Urinary bladder (tissue), 4 donors: ENCODE results near the gene ATXN10. TPM values are rescaled to one million over a fixed set of nuclear protein-coding genes. Genes with fewer than 3 reads are reported as not detected.
A peak's percentile ranks its signal among the peaks of the same experiment; 100 is the strongest.

Experiments
- DNase-seq: peaks from one replicate; pipeline ENCODE4 v3.0.0-alpha.2; 2015; ENCODE audit errors: extremely low spot score
- H3K27ac ChIP-seq: one replicate; pipeline ENCODE4 v1.5.1; 2013; ENCODE audit warnings: low read depth, mild to moderate bottlenecking, moderate library complexity
- H3K36me3 ChIP-seq: one replicate; pipeline ENCODE4 v1.6.1; 2013; ENCODE audit warnings: mild to moderate bottlenecking, moderate library complexity; ENCODE audit not compliant: insufficient read depth
- H3K4me1 ChIP-seq: one replicate; pipeline ENCODE4 v1.6.1; 2013; ENCODE audit warnings: mild to moderate bottlenecking, moderate library complexity; ENCODE audit not compliant: insufficient read depth
- H3K4me3 ChIP-seq: one replicate; pipeline ENCODE4 v1.5.1; 2013; ENCODE audit warnings: low read depth, low read length
- WGBS: extraction: QIAGEN DNeasy Blood & Tissue Kit; methylation state at CpG from one replicate; pipeline ENCODE4 v1.1.7; 2013; 5-methylcytosine and 5-hydroxymethylcytosine counted together
- polyA plus RNA-seq: library from polyadenylated mRNA; stranded (reverse); fragments of 200-250 nt; gene quantifications from one replicate; pipeline ENCODE4 v1.2.3, GENCODE V29; 2013
- total RNA-seq: library from RNA; depleted of rRNA; stranded (reverse); fragments of >200 nt; gene quantifications from one replicate; pipeline ENCODE4 v1.2.3, GENCODE V29; 2014
- donor health status: healthy with polysubstance abuse.
- donor health status: healthy.

ATXN10 gene
- total and polyA plus RNA-seq, 2 donors = 63.6 to 191 TPM

DNA sequence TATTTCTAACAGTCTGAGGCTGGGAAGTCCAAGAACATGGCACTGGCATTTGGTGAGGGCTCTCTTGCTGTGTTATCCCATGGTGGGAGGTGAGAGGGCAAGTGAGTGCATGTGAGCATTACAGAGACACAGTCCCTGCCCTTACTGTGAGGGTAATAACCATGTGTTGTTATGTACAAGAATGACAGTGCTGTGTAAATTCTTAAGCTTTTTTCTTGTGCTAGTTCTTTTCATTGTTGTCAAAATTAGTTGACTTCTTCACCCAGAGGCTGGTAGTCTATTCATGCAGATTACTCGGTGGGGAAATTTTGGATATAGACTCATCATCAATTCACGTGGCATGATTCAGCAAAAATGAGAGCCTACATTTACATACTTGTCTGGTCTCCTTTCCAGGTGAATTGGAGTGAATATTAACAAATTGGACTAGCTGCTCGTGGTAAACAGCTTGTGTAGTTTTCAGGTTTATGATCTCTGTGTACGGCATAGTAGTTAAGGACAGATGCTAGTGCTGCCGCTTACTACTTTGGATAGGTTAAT, 49.3 kb downstream of the ATXN10 start:
- no peak for DNase-seq
- H3K4me3 ChIP-seq = no peak overlapping the region
- H3K4me1 ChIP-seq = no peaks in the 10 kb centered on the region
- H3K36me3 ChIP-seq = peaks cover 3% of the 10 kb centered on the region
- 95% methylated on average over 5 of the region's 5 CpGs for WGBS
- no peak overlapping the region for H3K27ac ChIP-seq

DNA sequence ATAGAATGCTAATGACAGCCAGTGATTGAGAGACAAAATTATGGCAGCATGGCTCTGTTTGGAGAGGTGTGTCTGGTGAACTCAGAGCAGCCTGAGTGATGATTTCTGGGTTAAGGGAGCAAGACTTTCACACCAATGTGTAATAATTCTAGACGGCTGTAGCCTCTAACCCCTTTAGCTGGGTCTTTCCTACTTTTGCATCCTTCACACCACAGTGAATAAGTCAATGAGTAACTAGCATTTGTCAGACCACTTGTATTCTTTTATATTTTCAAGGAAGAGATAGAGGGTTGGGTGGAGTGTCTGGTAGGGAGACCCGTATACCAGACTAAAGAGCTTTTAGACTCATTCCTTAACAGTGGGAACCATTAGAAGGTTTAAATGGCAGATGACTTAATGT, 50.4 kb downstream of the ATXN10 start:
- DNase-seq = no peak
- peaks cover 3% of the 10 kb centered on the region for H3K36me3 ChIP-seq
- H3K4me1 ChIP-seq = no peaks in the 10 kb centered on the region
- H3K4me3 ChIP-seq = no peak overlapping the region
- no peak overlapping the region for H3K27ac ChIP-seq
- WGBS = 72% methylated on average over 2 of the region's 2 CpGs

DNA sequence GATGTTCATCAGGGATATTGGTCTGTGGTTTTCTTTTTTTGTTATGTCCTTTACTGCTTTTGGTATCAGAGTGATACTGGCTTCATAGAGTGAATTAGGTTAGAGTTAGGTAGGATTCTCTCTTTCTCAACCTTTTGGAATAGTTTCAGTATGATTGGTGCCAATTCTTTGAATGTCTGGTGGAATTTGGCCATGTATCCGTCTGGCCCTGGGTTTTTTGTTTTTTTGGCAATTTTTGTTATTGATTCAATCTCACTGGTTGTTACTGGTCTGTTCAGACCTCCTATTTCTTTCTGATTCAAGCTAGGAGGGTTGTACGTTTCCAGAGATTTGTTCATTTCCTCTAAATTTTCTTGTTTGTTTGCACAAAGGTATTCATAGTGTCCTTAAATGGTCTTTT, 54.4 kb downstream of the ATXN10 start:
- Histone ChIP-seq H3K4me1 (no peaks in the 10 kb centered on the region), H3K36me3 (no peaks in the 10 kb centered on the region), H3K27ac (no peak overlapping the region), H3K4me3 (no peak overlapping the region)
- WGBS = 71% methylated on average over 2 of the region's 2 CpGs
- no peak for DNase-seq

DNA sequence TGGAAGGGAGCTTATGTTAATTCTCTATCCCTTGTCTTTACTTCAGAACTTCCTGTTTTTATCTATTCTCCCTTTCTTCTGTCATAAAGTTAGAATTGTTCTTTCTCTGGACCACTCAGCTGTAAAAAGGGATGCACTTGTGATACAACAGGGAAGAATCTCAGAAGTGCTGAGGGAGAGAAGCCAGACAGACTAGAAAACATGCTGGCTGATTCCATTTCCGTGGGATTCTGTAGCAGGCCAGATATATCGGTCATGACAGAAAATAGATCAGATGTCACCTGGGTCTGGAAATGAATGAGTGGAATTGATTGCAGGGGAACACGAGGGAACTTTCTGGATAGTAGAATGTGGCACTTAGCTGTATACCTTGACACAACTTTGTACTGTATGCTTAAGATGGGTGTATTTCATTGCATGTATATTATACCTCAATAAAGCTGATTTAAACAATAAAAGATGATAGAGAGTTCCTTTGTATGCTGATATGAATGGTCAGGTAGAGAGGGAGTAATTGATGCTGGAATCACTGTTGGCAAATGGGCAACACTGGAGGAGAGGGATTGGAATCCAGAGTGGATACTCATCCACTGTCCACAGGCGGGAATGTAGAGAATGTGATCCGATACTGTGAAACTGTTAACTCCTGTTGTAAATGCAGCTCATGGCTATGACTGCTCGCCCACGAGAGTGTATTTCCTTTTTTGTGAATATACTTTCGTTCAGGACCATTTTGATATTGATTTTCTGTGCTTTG, 59.6 kb downstream of the ATXN10 start:
- WGBS = 79% methylated on average over 8 of the region's 8 CpGs
- no peak overlapping the region for H3K4me3 ChIP-seq
- H3K27ac ChIP-seq = no peak overlapping the region
- H3K4me1 ChIP-seq = no peaks in the 10 kb centered on the region
- DNase-seq = no peak
- H3K36me3 ChIP-seq = no peaks in the 10 kb centered on the region

DNA sequence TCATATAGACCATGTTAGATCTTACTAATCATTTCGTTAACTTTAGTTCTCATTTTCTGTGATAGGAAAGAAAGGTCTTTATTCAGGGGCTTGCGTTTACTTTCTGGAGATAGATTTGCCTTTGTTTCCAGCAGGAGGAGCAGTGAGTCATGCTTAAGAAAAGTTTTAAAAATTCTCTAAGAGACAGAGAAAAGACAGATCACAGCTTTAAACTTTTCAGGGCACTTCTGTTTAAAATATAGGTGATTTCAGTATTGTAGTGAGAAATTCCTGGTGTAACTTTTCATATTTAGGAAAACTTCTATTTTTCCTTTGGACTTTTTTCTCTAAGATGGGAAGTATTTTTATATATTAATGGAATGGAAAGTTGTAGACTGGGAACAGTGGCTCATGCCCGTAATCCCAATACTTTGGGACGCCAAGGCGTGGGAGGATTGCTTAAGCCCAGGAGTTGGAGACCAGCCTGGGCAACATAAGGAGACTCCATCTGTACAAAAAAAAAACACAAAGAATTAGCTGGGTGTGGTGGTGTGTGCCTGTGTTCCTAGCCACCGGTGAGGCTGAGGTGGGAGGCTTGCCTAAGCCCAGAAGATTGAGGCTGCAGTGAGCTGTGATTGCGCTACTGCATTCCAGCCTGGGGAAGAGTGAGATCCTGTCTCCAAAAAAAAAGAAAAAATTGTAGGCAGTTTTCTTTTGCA, 60.3 kb downstream of the ATXN10 start:
- 81% methylated on average over 7 of the region's 7 CpGs for WGBS
- no peak overlapping the region for H3K4me3 ChIP-seq
- H3K36me3 ChIP-seq = no peaks in the 10 kb centered on the region
- DNase-seq = no peak
- no peaks in the 10 kb centered on the region for H3K4me1 ChIP-seq
- H3K27ac ChIP-seq = no peak overlapping the region

DNA sequence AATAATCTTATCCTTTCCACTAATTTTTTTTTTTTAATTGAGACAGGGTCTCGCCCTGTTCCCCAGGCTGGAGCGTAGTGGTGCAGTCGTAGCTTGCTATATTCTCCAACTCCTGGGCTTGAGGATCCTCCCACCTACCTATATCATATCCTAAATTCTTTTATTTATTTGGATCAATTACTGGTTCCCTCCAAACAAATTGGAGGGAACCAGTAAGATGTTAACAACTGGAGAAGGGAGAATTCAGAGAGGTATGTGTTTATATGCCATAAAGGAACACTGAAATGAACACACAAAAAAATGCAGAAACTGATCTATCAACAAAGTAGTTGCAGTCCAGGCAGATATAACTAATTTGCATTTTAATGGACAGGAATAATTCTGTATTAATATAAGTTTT, 63.6 kb downstream of the ATXN10 start:
- WGBS = 97% methylated on average over 3 of the region's 3 CpGs

DNA sequence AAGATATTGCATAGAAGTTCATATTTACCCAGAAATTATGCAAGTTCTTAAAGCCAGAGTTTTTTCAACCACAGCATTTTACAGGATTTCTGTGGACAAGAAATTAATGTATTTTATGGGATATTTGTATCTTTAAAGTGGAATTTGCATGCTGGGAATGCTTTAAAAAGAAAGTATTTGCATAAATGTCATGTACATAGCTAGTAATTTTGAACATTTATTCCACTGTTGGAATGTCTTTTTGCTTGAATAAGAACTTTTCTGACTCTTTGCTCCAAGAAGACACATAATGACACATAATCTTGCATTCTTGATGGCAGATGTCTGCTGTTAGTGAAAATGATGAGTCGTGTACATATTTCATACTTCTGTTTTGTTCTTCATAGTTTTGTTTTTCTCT, 66.6 kb downstream of the ATXN10 start:
- Histone ChIP-seq H3K4me1 (no peaks in the 10 kb centered on the region), H3K36me3 (peaks cover 6% of the 10 kb centered on the region), H3K4me3 (no peak overlapping the region), H3K27ac (no peak overlapping the region)
- no peak for DNase-seq
- 93% methylated on average over 1 of the region's 1 CpG for WGBS

More for the DNA sequence above, 63.6 kb downstream of the ATXN10 start:
- Histone ChIP-seq H3K4me1 (no peaks in the 10 kb centered on the region), H3K36me3 (no peaks in the 10 kb centered on the region), H3K4me3 (no peak overlapping the region), H3K27ac (no peak overlapping the region)
- no peak for DNase-seq

DNA sequence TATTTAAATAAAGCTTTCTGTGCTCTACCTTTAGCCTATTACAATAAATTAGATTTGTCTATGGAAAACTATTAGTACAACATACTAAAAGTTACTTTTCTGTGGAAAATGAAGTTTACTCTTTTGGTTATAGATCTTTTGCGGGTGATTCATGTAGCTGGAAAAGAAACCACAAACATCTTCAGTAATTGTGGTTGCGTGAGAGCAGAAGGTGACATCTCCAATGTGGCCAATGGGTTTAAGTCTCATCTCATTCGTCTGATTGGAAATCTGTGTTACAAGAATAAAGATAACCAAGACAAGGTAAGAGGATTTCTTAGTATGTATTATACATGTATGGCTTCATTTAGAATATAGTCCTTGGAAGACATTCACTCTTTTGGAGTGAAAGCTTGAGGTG, 68.6 kb downstream of the ATXN10 start:
- WGBS = 97% methylated on average over 3 of the region's 3 CpGs
- no peak for DNase-seq
- H3K36me3 ChIP-seq = peaks cover 6% of the 10 kb centered on the region
- H3K4me3 ChIP-seq = no peak overlapping the region
- no peaks in the 10 kb centered on the region for H3K4me1 ChIP-seq
- no peak overlapping the region for H3K27ac ChIP-seq

DNA sequence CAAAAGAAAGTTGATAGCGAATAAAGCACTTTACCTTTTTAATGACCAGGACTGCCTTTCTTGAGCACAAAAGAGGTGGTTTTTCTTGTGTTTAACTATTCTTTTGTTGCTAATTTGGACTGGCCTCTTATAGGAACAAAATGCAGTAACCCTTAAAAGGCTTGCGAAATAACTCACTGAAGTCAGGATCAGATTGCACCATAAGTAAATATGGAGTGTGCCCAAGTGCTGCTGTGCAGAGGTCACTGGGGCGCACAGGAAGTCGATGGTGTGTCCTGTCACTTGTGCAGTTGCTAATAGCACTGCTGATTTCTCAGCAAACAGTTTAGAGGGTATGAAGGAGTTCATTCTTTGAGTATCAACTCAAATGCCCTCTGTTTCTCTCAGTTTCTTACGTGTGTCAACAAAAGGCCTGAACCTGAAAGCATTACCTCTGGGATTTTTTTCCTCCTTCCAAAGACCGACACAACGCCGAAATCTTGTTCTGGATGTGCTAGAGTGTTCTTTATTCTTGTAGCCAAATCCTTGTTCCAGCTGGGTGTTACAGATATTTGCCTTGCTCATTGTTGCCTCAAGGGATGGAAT, 71.3 kb downstream of the ATXN10 start:
- no peak for DNase-seq
- whole genome bisulfite sequencing = 86% methylated on average over 8 of the region's 8 CpGs
- Histone ChIP-seq H3K4me3 (no peak overlapping the region), H3K4me1 (no peaks in the 10 kb centered on the region), H3K36me3 (peaks cover 6% of the 10 kb centered on the region), H3K27ac (no peak overlapping the region)

DNA sequence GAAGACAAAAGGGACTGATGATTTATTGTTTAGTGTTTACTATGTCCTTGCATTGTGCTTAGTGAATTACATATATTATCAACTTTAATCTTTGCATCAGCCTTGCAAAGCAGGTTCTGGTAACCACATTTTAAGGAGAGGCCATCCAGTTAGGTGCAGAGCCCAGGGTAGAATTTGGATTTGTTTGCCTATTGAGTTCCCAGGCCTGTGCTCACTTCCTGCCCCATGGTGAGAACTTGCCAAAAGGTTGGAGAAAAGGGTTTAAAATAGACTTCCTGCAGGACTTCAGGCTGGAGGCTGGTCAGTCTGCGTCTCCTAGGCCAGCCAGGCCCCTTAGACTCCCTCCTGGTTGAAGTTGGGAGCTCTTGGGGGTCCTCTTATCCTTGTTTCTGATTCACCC, 72.1 kb downstream of the ATXN10 start:
- WGBS = 90% methylated on average over 1 of the region's 1 CpG
- H3K4me1 ChIP-seq = no peaks in the 10 kb centered on the region
- peak; percentile 17 for DNase-seq
- peak overlapping the region; percentile 41 for H3K27ac ChIP-seq
- peaks cover 6% of the 10 kb centered on the region for H3K36me3 ChIP-seq
- no peak overlapping the region for H3K4me3 ChIP-seq

DNA sequence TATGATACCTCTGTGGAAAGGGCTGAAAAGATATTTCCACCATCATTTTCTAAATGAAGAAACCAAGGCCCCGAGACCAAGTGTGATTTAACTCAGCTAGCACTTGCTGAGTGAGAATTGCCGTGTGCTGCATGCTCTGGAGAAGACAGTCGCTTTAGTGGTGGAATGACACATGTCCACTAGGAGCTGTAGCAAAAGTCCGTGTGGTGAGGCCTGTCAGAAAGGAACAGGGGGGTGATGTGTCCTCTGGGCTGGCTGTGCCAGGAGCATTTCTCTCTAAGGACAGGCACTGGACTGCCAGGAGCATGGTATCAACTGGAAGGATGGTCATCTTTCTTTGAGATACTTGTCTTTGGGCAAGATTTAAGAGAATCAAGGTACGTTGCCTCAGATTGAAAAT, 72.8 kb downstream of the ATXN10 start:
- no peak overlapping the region for H3K4me3 ChIP-seq
- 73% methylated on average over 5 of the region's 5 CpGs for WGBS
- peak overlapping the region; percentile 41 for H3K27ac ChIP-seq
- peaks cover 6% of the 10 kb centered on the region for H3K36me3 ChIP-seq
- no peak for DNase-seq
- no peaks in the 10 kb centered on the region for H3K4me1 ChIP-seq

DNA sequence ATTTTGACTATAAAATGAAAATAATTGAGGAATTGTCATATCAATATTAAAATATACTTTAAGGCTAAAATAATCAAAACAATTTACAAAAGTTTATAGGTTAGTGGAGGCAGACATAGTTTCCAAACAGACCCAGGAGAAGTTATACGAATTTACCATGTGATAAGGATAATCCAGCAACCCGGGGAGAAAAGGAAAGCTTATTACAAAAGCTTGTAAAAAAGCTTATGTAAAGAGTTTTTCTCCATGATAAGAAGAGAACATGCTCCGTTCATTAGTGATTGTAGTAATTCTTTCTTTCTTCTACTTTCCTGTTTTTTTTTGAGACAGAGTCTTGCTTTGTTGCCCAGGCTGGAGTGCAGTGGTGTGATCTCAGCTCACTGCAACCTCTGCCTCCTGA, 79.0 kb downstream of the ATXN10 start:
- DNase-seq = no peak
- Histone ChIP-seq H3K36me3 (no peaks in the 10 kb centered on the region), H3K27ac (no peak overlapping the region), H3K4me1 (no peaks in the 10 kb centered on the region), H3K4me3 (no peak overlapping the region)
- 46% methylated on average over 3 of the region's 3 CpGs for WGBS

DNA sequence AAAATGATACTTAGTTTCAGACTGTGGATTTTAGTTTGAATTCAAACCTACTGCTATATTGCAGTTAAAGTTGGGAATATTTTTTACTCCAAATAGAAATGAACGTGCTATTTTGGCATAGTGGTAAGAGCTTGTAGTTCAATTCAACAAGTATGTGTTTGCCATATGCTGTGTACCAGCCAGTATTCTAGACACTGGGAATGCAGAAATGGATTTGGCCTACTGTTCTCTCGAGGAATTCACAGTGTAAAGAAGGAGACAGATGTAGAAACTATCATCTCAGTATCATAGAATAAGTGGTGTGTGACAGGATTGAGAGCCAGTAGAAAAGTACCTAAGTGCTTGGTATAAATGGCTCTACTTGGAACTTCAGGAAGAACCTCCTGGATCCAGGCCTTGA, 80.4 kb downstream of the ATXN10 start:
- Histone ChIP-seq H3K4me3 (no peak overlapping the region), H3K4me1 (no peaks in the 10 kb centered on the region), H3K36me3 (no peaks in the 10 kb centered on the region), H3K27ac (no peak overlapping the region)
- DNase-seq = no peak
- WGBS = 88% methylated on average over 2 of the region's 2 CpGs

DNA sequence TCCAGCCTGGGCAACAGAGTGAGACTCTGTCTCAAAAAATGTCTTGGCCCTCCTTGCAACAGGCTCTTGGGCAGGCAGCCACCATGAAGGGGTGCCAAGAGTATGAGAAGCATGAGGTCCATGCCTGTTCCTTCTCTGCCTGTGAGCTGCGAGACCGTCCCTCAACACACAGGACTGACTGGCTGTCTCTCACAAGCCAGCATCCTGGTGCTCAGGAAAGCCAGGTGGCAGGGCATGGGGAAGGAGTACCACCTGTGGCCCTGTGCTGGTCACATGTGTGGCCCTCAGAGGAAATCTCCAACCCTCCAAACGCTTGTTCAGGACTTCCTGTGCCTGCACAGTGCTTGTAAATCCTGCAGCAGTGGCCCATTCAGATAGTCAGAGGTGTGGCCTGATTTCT, 83.2 kb downstream of the ATXN10 start:
- Histone ChIP-seq H3K36me3 (peaks cover 2% of the 10 kb centered on the region), H3K27ac (no peak overlapping the region), H3K4me1 (peaks cover 3% of the 10 kb centered on the region), H3K4me3 (no peak overlapping the region)
- no peak for DNase-seq
- WGBS = 76% methylated on average over 3 of the region's 3 CpGs
